GM12864 (cell line): ENCODE results near the gene METTL1.
"Not testable (repeated sequence)": the region's sequence is repeated elsewhere in the genome, so short reads cannot be mapped to it uniquely, and the experiment has no call there.

ENCODE experiments used
- DNase-seq: peaks from one replicate; pipeline ENCODE4 v3.0.0-alpha.2; 2011; ENCODE audit warnings: low read depth
- H3K4me3 ChIP-seq: 2 replicates; pipeline ENCODE4 v1.5.1; 2011; ENCODE audit warnings: mild to moderate bottlenecking, low read depth, low read length, control low read depth
- TF ChIP-seq, protein P1 (sequence below): IDR thresholded peaks from 2 replicates; pipeline ENCODE4 v1.5.1; 2011; ENCODE audit warnings: low read depth, mild to moderate bottlenecking, moderate library complexity, low read length, control low read depth, inconsistent platforms; ENCODE audit errors: missing control alignments

Gene METTL1

GRCh38 chr12:57771873-57772428 is at the start of gene METTL1:
Gene METTL1 (minus strand): TSS chr12:57772105. CDS start chr12:57772083, 22 bp downstream.
- H3K4me3 ChIP-seq: peak within 1 kb of the TSS; percentile 65
- DNase-seq: peak; percentile 89
- TF ChIP-seq, protein P1, sequence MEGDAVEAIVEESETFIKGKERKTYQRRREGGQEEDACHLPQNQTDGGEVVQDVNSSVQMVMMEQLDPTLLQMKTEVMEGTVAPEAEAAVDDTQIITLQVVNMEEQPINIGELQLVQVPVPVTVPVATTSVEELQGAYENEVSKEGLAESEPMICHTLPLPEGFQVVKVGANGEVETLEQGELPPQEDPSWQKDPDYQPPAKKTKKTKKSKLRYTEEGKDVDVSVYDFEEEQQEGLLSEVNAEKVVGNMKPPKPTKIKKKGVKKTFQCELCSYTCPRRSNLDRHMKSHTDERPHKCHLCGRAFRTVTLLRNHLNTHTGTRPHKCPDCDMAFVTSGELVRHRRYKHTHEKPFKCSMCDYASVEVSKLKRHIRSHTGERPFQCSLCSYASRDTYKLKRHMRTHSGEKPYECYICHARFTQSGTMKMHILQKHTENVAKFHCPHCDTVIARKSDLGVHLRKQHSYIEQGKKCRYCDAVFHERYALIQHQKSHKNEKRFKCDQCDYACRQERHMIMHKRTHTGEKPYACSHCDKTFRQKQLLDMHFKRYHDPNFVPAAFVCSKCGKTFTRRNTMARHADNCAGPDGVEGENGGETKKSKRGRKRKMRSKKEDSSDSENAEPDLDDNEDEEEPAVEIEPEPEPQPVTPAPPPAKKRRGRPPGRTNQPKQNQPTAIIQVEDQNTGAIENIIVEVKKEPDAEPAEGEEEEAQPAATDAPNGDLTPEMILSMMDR: no peak

GRCh38 chr12:57821015-57821414 is 49.1 kb upstream of the METTL1 start:
- H3K4me3 ChIP-seq, DNase-seq: not testable (repeated sequence)

DNA sequence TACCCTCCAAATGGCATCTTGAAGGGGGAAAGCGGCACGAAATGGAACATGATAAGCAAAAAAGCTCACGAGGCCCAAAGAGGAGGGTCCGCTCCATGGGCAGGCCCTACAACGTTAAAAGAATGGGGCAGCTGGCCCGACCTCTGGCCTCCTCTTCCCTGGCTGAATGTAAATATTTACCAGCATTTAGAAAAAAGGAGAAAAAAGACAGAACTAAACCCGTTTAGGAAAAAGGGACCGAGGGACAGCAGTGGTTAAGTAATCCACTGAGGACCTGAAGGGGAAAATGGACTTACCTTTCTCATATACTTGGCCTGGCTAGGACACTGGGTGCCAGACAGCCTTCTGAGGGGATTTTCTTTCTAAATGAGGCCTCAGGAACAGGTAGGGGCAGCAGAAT is 48.2 kb upstream of the METTL1 start:
- DNase-seq, H3K4me3 ChIP-seq: not testable (repeated sequence)

DNA sequence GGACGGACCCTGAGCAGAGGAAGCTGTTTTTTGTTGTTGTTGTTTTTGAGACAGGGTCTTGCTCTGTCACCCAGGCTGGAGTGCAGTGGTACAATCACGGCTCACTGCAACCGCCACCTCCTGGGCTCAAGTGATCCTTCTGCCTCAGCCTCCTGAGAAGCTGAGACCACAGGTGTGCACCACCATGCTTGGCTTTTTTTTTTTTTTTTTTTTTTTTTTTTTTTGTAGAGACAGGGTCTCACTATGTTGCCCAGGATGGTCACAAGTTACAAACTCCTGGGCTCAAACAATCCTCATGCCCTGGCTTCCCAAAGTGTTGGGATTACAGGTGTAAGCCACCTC is 46.1 kb upstream of the METTL1 start:
- H3K4me3 ChIP-seq: not testable (repeated sequence)

DNA sequence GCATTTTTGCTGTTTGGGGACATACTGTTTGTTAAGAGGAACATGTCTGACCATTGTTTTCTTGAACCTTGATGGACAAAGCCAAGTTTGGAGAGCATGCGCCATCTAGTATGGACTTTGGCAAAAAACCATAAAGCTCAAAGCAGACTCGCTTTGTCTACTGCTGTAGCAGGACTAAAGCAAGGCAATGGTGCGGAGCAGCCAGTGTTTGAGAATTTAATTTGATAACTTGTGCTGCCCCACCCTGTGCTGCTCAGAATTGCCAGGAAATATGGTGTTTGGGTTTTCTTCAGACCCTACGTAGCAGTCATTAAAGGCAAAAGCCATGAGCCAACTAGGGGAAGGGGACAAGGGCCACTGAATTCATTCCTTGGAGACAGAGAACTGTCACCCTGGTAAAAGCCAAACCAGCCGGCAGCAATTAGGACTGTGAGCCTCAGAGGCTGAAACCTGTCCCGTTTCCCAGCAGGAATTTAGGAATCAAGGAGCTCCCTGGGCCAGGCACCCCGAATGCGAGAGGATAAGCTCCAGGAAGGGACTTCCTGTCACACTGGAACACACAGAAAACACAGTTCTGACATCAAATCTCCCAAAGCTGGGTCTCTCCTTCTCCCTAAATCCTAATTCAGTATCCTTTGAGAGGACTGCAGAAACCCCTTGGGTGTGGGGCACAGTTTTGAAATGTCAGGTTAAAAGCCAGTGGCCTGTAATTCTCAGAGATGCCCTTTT is 45.5 kb upstream of the METTL1 start:
- TF ChIP-seq, protein P1: no peak
- no peak for DNase-seq
- no peak overlapping the region for H3K4me3 ChIP-seq

More for the DNA sequence above, 46.1 kb upstream of the METTL1 start:
- not testable (repeated sequence) for DNase-seq

DNA sequence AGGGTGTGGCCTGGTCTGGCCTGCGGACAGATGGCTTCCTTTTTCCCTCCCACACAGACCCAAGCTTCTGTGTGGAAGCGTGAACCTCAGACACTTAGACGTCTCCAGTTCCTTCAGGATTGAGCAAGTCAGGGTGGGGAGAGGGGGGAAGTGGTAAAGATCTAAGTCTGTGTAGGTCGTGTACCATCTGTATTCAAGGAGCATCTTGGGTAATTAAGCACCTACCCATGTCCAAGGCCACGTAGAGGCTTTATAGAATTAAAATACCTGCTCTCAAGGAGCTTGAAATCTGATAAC is 44.9 kb upstream of the METTL1 start:
- DNase-seq: no peak
- TF ChIP-seq, protein P1: no peak
- no peak overlapping the region for H3K4me3 ChIP-seq

DNA sequence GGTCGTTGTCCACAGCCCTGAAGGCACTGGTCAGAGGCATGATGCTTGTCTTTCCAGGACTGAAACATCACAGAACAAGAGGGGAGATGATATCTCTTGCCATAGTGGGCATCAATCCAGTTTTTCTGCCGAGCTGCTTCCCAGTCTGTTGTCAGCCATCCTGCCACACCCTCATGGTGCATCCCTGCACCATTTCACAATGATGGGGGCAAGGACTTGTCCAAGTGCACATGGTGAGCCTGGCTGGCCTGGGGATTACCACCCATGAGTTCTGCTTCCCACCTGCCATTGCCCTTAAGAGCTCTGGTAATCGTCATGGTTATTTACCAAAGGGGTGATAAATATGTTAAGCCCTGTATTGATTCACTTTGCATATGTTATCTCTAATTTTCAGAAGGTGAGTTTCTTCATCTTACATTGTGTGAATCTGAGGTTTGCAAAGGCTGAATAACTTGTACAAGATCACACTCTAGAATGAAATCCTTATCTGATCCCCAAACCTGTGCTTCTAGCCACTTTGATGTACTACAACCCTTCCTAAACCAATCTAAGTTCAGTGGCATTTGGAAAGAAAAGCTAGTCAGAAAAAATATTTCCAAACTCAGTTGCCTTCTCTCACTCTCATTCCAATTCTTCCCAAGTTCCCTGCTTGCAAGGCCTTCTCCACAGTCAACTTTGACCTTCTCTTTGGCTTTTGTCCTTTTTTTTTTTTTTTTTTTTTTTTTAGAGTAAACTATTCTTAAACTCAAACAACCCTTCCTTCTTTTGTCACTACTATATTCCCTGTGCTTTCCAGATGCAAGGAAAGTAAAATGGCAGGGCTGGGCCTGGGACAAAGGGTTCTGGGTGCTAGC is 44.3 kb upstream of the METTL1 start:
- TF ChIP-seq, protein P1: no peak
- no peak overlapping the region for H3K4me3 ChIP-seq
- DNase-seq: no peak

DNA sequence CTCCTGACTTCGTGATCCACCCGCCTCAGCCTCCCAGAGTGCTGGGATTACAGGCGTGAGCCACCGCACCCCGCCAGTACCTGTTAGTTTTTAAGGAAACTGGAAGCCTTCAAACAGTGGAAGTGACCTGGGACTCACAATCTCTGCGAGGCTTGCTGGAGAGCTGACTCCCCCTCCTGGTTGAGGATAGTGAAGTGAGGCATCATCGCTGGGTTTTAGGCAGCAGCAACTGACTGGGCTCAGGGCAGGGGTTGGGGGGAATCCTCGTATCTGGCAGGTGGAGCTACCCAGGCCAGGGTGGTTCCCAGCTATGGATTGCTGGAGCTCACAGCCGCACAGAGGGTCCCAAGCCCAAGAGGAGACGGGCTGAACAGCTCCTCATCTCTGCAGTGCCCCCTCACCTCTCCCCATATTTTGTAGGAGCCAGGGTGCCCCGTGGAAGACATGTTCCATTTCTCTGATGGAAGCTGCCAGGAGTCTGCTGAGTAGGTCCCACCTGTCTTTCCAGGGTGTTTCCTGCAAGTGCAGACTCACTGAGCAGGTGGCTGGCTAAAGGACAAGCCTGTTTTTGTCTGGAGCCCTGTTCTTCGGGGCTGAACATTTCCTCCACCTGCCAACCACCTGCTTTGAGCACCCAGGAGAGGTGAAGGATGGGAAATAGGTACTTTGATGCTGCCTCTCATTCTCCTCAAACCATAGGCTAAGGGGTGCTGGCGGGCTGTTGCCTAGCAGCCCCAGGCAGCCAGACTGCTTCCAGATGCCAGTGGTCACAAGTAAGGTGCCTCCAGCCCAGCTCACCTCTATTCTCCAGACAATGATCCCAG is 43.5 kb upstream of the METTL1 start:
- TF ChIP-seq, protein P1: no peak
- no peak for DNase-seq

More for the DNA sequence above, 43.5 kb upstream of the METTL1 start:
- H3K4me3 ChIP-seq: no peak overlapping the region
